NT2/D1 (cell line): ENCODE data around the gene GLUL.

Experiments used
- DNase-seq: peaks from one replicate; pipeline ENCODE4 v3.0.0-alpha.2; 2011; ENCODE audit warnings: low read depth, low spot score
- H3K27me3 ChIP-seq: 2 replicates; pipeline ENCODE4 v1.6.0; 2011; ENCODE audit warnings: mild to moderate bottlenecking; ENCODE audit not compliant: insufficient read length, insufficient read depth
- H3K36me3 ChIP-seq: 2 replicates; pipeline ENCODE4 v1.6.1; 2011; ENCODE audit warnings: mild to moderate bottlenecking, low read length, mixed read lengths; ENCODE audit not compliant: insufficient read depth, insufficient read length
- H3K4me1 ChIP-seq: 2 replicates; pipeline ENCODE4 v1.5.1; 2011; ENCODE audit not compliant: insufficient read depth, insufficient read length
- H3K4me3 ChIP-seq: 2 replicates; pipeline ENCODE4 v1.5.1; 2011; ENCODE audit warnings: low read depth; ENCODE audit not compliant: insufficient read length
- H3K9ac ChIP-seq: 2 replicates; pipeline ENCODE4 v1.6.0; 2011; ENCODE audit warnings: low read depth; ENCODE audit not compliant: insufficient read length
- H3K9me3 ChIP-seq: 2 replicates; pipeline ENCODE4 v1.5.1; 2011; ENCODE audit warnings: mild to moderate bottlenecking, low read length; ENCODE audit not compliant: insufficient read depth
- SUZ12 ChIP-seq: IDR thresholded peaks from 2 replicates; pipeline ENCODE4 v1.6.1; 2011; ENCODE audit not compliant: insufficient read length, insufficient read depth; ENCODE audit errors: extremely low read depth
- YY1 ChIP-seq: IDR thresholded peaks from 2 replicates; pipeline ENCODE4 v1.6.1; 2011; ENCODE audit not compliant: insufficient read length, insufficient read depth
- ZNF274 ChIP-seq: IDR thresholded peaks from 2 replicates; pipeline ENCODE4 v1.6.1; 2011; ENCODE audit warnings: mild to moderate bottlenecking, low read depth, low read length

The GLUL gene

DNA sequence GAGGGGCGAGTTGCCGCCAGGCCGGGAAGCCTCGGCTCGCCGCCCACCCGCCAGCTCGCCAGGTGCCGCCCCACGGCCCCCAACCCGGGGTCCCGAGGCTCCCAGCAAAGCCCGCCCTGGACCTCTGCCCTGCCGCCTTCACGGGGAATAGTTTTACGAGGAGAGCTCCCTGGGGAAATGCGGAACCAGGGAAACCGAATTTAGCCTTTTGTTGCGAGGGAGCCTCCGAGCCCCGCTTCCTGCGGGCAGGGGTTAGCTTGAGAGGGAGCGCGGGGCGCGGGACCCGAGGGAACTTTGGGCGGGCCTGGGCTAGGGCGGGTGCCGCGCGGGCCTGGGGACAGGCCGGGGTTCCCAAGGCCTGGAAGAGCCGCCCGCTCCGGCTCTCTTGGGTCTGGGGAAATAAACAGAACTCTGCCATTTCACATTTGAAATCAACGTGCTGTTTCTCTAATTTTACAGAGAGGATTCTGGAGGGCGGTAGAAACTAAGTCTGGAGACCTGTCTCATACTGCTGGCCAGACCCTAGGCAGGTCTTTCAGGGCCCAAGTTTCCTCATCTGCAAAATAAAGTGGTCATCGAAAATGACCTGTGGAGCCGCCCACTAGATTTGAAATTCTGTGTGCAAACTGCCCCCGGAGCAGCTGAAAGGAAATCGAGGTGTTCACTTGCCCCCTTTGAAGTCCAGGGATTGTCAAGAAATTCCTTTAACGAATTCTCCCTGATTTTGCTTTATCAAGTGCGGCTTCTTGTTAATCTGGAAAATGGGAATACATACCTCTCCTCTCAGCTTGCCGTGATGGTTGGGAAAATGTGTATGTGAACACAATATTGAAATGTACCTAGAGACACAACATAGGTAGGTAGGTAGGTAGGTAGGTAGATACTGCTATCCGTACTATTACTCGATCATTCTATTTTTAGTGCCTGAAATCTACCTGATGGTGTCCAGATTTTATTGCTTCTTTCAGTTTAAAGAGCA lies 749 bp upstream of the GLUL start:
- no peak for DNase-seq
- Histone ChIP-seq H3K27me3 (peaks cover 5% of the 10 kb centered on the region), H3K36me3 (peaks cover 34% of the 10 kb centered on the region), H3K9me3 (no peaks in the 10 kb centered on the region), H3K4me3 (peak overlapping the region; percentile 54), H3K4me1 (peaks cover 2% of the 10 kb centered on the region), H3K9ac (peak overlapping the region; percentile 85)
- TF ChIP-seq ZNF274 (no peak), SUZ12 (no peak), YY1 (no peak)

DNA sequence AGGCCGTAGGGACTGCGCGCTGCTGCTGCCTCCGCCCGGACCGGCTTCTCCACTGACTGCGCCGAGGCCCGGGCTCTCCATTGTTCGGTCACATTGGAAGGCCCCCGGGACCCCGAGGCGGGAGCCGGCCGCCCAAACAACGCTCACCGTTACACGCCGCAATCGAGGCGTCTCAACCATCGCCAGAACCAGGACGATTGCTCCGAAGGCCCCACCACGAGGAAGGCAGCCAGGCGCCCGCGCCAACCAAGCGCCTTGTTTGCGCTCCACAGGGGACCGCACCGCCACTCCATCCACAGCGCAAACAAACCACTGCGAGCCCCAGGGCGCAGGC lies 595 bp downstream of the GLUL start:
- peak overlapping the region; percentile 95 for H3K9ac ChIP-seq
- DNase-seq, result no peak
- peaks cover 2% of the 10 kb centered on the region for H3K4me1 ChIP-seq

DNA sequence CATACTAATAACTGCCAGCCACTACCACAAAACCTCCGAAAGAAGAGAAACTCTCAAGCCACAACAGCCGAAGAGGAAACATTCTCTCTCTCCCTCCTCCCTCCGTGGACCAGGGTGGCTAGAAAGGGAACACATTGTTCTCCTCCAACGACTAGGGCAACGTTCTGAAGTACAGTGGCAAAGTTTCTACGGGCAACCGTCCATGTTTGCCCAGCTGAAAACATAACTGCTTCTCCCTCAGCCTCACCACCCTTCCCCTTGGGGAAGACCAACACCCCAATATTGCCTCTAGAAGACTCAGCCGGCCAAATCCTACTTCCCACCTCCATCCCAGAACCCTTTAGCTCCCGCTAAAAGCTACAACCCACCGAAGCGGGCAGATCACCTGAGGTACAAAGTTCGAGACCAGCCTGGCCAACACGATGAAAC lies 2.0 kb downstream of the GLUL start:
- Histone ChIP-seq H3K4me3 (peak overlapping the region; percentile 85), H3K36me3 (peaks cover 61% of the 10 kb centered on the region), H3K4me1 (peaks cover 2% of the 10 kb centered on the region), H3K9ac (peak overlapping the region; percentile 95), H3K27me3 (peaks cover 5% of the 10 kb centered on the region), H3K9me3 (no peaks in the 10 kb centered on the region)
- TF ChIP-seq ZNF274 (no peak), YY1 (no peak), SUZ12 (no peak)
- DNase-seq, result no peak

More for the DNA sequence above, 595 bp downstream of the GLUL start:
- peaks cover 5% of the 10 kb centered on the region for H3K27me3 ChIP-seq
- H3K36me3 ChIP-seq, result peaks cover 48% of the 10 kb centered on the region
- H3K9me3 ChIP-seq, result no peaks in the 10 kb centered on the region
- TF ChIP-seq SUZ12, result no peak
- TF ChIP-seq YY1, result no peak
- TF ChIP-seq ZNF274, result no peak
- H3K4me3 ChIP-seq, result peak overlapping the region; percentile 85

DNA sequence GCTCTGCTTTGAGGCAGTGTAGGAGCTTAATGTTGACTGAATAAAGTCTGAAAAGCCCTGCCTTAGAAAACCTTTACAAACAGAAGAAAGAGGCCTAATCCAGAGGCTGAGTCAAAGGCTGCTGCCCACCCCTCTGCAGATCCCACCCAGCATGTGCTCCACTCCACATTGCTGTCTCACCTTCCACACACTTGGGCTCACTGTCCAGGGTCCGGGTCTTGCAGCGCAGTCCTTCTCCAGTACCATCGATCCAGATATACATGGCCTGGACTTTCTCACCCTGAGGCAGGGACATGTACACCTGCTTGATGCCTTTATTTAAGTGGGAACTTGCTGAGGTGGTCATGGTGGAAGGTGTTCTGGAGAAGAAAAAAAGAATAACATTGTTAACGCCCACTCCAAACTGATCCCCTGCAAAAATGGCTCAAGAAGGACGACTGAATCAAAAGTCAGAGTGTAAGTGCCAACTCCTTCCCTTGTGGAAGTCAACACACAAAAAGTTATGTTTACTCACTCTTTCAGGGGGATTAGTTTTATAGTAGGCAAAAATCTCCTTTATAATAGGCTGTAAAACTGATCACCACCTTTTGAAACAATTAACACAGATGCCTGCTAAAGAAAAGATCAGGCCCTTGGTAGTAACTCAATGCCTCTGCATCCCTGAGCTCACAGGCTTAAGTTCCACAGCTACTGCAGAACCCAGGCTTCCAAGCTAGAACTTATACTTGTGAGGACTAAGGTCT lies 3.0 kb downstream of the GLUL start:
- TF ChIP-seq SUZ12, result no peak
- no peak for TF ChIP-seq YY1
- no peak for TF ChIP-seq ZNF274
- Histone ChIP-seq H3K36me3 (peaks cover 72% of the 10 kb centered on the region), H3K9ac (peak overlapping the region; percentile 57), H3K4me3 (peak overlapping the region; percentile 85), H3K9me3 (no peaks in the 10 kb centered on the region), H3K4me1 (peaks cover 2% of the 10 kb centered on the region), H3K27me3 (no peaks in the 10 kb centered on the region)
- DNase-seq, result no peak

DNA sequence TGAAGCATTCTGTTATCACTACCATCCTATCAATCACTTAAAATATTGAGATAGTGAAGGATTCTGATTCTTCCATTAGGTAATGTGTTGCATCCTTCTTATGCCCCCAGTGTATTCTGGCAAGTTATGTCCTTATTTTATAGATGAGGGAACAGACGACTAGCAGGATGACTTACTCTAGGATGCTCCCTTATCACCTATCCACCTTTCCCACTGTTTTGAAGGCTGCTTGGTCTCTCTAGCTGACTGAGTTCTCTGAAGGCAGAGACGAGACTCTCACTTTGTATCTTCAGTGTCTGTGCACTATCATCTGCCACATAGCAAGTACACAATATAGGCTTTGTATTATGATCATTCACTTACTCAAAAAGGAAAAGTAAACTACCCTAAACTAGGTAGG lies 4.0 kb downstream of the GLUL start:
- peaks cover 82% of the 10 kb centered on the region for H3K36me3 ChIP-seq
- H3K27me3 ChIP-seq, result no peaks in the 10 kb centered on the region
- H3K4me3 ChIP-seq, result no peak overlapping the region
- TF ChIP-seq SUZ12, result no peak
- TF ChIP-seq ZNF274, result no peak
- no peak for TF ChIP-seq YY1
- H3K9me3 ChIP-seq, result no peaks in the 10 kb centered on the region
- no peak overlapping the region for H3K9ac ChIP-seq
- no peak for DNase-seq
- no peaks in the 10 kb centered on the region for H3K4me1 ChIP-seq

DNA sequence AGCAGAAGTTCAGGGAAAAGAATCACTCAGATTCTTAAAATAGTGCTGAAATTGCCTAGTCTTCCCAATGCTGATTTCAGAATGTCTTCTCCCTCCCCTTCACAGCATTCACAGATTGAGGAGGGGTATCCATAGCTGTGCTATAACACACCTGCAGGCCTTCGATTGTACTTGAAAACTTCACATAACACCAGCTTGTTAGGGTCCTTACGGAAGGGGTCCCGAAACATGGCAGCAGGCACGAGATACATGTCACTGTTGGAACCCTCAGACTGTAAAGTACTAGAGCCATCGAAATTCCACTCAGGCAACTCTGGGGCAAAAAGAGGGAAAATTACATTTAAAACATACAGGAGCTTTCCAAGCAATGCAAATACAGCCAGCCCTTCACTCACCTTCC lies 4.6 kb downstream of the GLUL start:
- Histone ChIP-seq H3K4me1 (no peaks in the 10 kb centered on the region), H3K4me3 (no peak overlapping the region), H3K27me3 (no peaks in the 10 kb centered on the region), H3K36me3 (peaks cover 88% of the 10 kb centered on the region), H3K9ac (no peak overlapping the region), H3K9me3 (no peaks in the 10 kb centered on the region)
- no peak for DNase-seq
- TF ChIP-seq YY1, result no peak
- no peak for TF ChIP-seq ZNF274
- no peak for TF ChIP-seq SUZ12
